K562 (cell line): Measurements from ENCODE around the gene TCF20. TPM values are rescaled to one million over a fixed set of nuclear protein-coding genes. Genes with fewer than 3 reads are reported as not detected.

Experiments
- ATAC-seq: fragments of 200-7000 bp; cut with Tn5 transposase; 3 replicates; pipeline ENCODE4 v1.9.1; 2020; ENCODE audit warnings: moderate library complexity
- BruUV-seq: library from RNA; stranded (reverse); fragments of 400-500 nt; replicated peaks from 2 replicates; lab custom pipeline; 2021; lab: Mats Ljungman, UMichigan
- CTCF ChIA-PET: fragments of 300-600 bp; formaldehyde crosslinking; extraction: SDS; loops from one replicate; lab custom pipeline; 2021; ENCODE audit warnings: low intra/inter-chr PET ratio; lab: Yijun Ruan, JAX
- POLR2A ChIA-PET: fragments of 300-600, 350-650 bp; sonication (Branson Sonifier 250); formaldehyde crosslinking; extraction: SDS; loops from one replicate; lab custom pipeline; 2021; ENCODE audit warnings: antibody characterized with exemption, inconsistent platforms; lab: Yijun Ruan, JAX
- DNase-seq, 4 experiments: peaks; one replicate each; pipeline versions ENCODE4 v3.0.0 to v3.0.0-alpha.2; 2011 to 2018; ENCODE audit warnings: low spot score in 3 of 4, mixed read lengths in 3 of 4; ENCODE audit errors: extremely low read depth in 1 of 4
- FAIRE-seq: peaks from 2 replicates; lab custom pipeline; 2011; peaks lifted over from hg19 to GRCh38; lab: Jason Lieb, UNC
- H2AFZ ChIP-seq: 2 replicates; pipeline ENCODE4 v1.6.0; 2011; ENCODE audit warnings: low read depth, low read length, control low read depth, inconsistent platforms
- H3K27ac ChIP-seq: fragments of 200-600 bp; 3 replicates; pipeline ENCODE4 v1.8.0; 2011; ENCODE audit warnings: low read depth, mild to moderate bottlenecking, control low read depth, inconsistent platforms, low read length, moderate library complexity, mixed read lengths; ENCODE audit errors: extremely low read depth
- H3K27me3 ChIP-seq, 2 experiments: fragments of 300-600 bp in 1 of 2; 2 replicates in 1 of 2; 3 replicates in 1 of 2; pipeline versions ENCODE4 v1.6.0 to v1.8.0; 2011; ENCODE audit warnings: inconsistent platforms in 2 of 2, low read length in 2 of 2, mild to moderate bottlenecking in 1 of 2, mixed read lengths in 1 of 2, moderate library complexity in 1 of 2; ENCODE audit not compliant: control insufficient read depth in 2 of 2, insufficient read depth in 2 of 2
- H3K36me3 ChIP-seq: fragments of 300-600 bp; 3 replicates; pipeline ENCODE4 v1.8.0; 2011; ENCODE audit warnings: mild to moderate bottlenecking, low read length, inconsistent platforms; ENCODE audit not compliant: control insufficient read depth, insufficient read depth
- H3K4me1 ChIP-seq, 2 experiments: fragments of 200-600 bp in 1 of 2; replicated peaks in 1 of 2; 2 replicates in 1 of 2; 3 replicates in 1 of 2; pipeline versions ENCODE4 v1.5.1 to v1.8.0; 2011; ENCODE audit warnings: inconsistent platforms in 2 of 2, low read length in 2 of 2, mild to moderate bottlenecking in 1 of 2, mixed read lengths in 1 of 2, moderate library complexity in 1 of 2; ENCODE audit not compliant: control insufficient read depth in 2 of 2, insufficient read depth in 2 of 2
- H3K4me2 ChIP-seq: 2 replicates; pipeline ENCODE4 v1.6.1; 2011; ENCODE audit warnings: low read length, control low read depth, inconsistent platforms, mixed read lengths; ENCODE audit not compliant: insufficient read depth
- H3K4me3 ChIP-seq: fragments of 200-600 bp; sonication (generic), shearing (Covaris generic); 2 replicates; pipeline ENCODE4 v1.5.1; 2016; ENCODE audit warnings: control low read depth, inconsistent platforms
- H3K79me2 ChIP-seq: fragments of 200-600 bp; 3 replicates; pipeline ENCODE4 v1.8.0; 2011; ENCODE audit warnings: low read length, inconsistent platforms; ENCODE audit not compliant: control insufficient read depth, insufficient read depth
- H3K9ac ChIP-seq, 2 experiments: 2 replicates each; pipeline versions ENCODE4 v1.6.0 to v1.6.1; 2011; ENCODE audit warnings: low read depth in 2 of 2, low read length in 2 of 2, control low read depth in 1 of 2, inconsistent platforms in 1 of 2, mild to moderate bottlenecking in 1 of 2, mixed read lengths in 1 of 2; ENCODE audit not compliant: insufficient read depth in 1 of 2
- H3K9me1 ChIP-seq: one replicate; pipeline ENCODE4 v1.6.0; 2011; ENCODE audit warnings: inconsistent platforms, mild to moderate bottlenecking, low read length, moderate library complexity; ENCODE audit not compliant: control insufficient read depth, insufficient read depth
- H3K9me3 ChIP-seq: replicated peaks from 2 replicates; pipeline ENCODE4 v1.5.1; 2011; ENCODE audit warnings: low read depth, low read length, inconsistent platforms; ENCODE audit not compliant: control insufficient read depth, insufficient read depth
- H4K20me1 ChIP-seq: replicated peaks from 2 replicates; pipeline ENCODE4 v1.6.1; 2011; ENCODE audit warnings: low read length, inconsistent platforms, mixed read lengths; ENCODE audit not compliant: control insufficient read depth, insufficient read depth
- CXXC5 ChIP-seq: fragments of 250-450 bp; sonication (Bioruptor Pico); IDR thresholded peaks from 2 replicates; pipeline ENCODE4 v1.8.0; 2022; ENCODE audit warnings: inconsistent platforms, mild to moderate bottlenecking, moderate library complexity
- ZBTB7A ChIP-seq: IDR thresholded peaks from 2 replicates; pipeline ENCODE4 v1.6.1; 2011; ENCODE audit warnings: low read depth, mild to moderate bottlenecking, low read length, moderate library complexity, borderline replicate concordance; ENCODE audit not compliant: control insufficient read depth
- ZFX ChIP-seq: sonication (generic); formaldehyde crosslinking; IDR thresholded peaks from 2 replicates; pipeline ENCODE4 v1.8.0; 2022; ENCODE audit warnings: mild to moderate bottlenecking, missing genetic modification reagents, moderate library complexity
- ZNF133 ChIP-seq: fragments of 250-450 bp; sonication (Bioruptor Pico); IDR thresholded peaks from 2 replicates; pipeline ENCODE4 v1.4.0; 2020; ENCODE audit warnings: mild to moderate bottlenecking
- WGBS: fragments of 100-300 bp; shearing (Covaris generic); methylation state at CpG from one replicate; pipeline ENCODE4 v1.1.6; 2016; ENCODE audit warnings: low coverage, mixed read lengths; ENCODE audit not compliant: insufficient coverage; ENCODE audit errors: missing lambda C conversion rate; 5-methylcytosine and 5-hydroxymethylcytosine counted together
- in situ Hi-C: fragments of 300-500 bp; cut with MboI; formaldehyde crosslinking; loops from 4 replicates; pipeline ENCODE4 v1.15.0; 2018; ENCODE audit warnings: inconsistent platforms, mixed read lengths
- intact Hi-C: fragments of 100-400 bp; cut with micrococcal nuclease; formaldehyde crosslinking; loops from 2 replicates; pipeline ENCODE4 v1.14.2; 2022
- polyA plus RNA-seq, 8 experiments: library from polyadenylated mRNA; depleted of rRNA in 4 of 8; stranded (reverse) in 5 of 8; unstranded in 3 of 8; fragments of >200 nt; fragmentation: Nextera tagmentation in 2 of 8; fragmentation: Illumina TruSeq in 1 of 8; extraction: Ambion mirVana in 2 of 8; extraction: Trizol in 1 of 8; gene quantifications; 2 replicates each; pipeline versions ENCODE4 v1.2.1 to v1.2.3, GENCODE V29; 2011 to 2014; ENCODE audit warnings: inconsistent platforms in 1 of 8, missing spikeins in 1 of 8
- total RNA-seq, 7 experiments: library from RNA; depleted of rRNA in 6 of 7; stranded (reverse); fragments of >200 nt in 6 of 7; fragmentation: Illumina TruSeq in 2 of 7; extraction: Trizol in 2 of 7; gene quantifications; 2 replicates each; pipeline versions ENCODE4 v1.2.1 to v1.2.3, GENCODE V29; 2011 to 2021; ENCODE audit warnings: low replicate concordance in 1 of 7
- TF ChIP-seq, protein P1 (sequence below): fragments of 200-800 bp; sonication (Bioruptor generic); IDR thresholded peaks from 2 replicates; pipeline ENCODE4 v1.6.1; 2017; ENCODE audit warnings: missing genetic modification characterization, missing compliant biosample characterization

The TCF20 gene
- total and polyA plus RNA-seq, 9 of the 15 experiments (the other 6 are each of a cell fraction or from before 2014, with no cell fraction given) = 0.35 to 43.6 (median 17.5) TPM

DNA sequence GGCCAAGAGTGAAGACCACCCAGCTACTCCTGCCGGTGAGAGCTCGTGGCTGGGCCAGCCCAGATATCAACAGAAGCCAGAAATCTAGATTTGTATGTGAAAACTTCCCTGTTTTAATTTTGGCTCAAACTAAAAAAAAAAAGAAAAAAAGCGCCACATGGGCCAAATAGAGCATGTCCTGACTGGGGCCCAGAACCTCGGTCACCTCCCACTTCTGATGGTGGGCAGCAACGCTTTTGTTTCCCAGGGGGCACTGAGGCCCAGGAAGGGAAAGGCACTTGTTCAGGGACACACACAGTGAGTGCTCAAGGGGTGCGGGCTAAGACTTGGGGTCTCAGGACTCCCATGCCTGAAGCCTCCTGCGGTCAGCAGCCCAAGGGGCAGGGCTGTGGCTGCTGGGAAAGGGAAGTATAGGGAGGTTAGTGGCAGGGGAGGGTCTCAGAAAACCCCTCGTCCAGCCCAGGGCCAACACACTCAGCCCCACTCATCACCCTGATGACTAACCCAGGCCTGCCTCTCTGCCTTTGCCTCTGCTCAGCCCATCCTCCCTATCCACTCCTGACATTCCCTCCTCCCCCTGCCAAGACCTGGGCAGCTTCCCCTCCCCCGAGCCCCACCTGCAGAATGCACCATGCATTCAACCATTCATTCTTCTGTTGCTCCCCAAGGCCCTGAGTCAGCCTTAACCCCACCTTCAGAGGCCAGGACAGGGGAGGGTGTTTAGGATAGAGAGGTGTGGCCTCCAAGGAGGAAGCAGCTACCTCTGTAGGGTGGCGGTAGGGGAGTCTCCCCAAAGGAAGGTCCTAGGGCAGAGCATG lies 30.0 kb upstream of the TCF20 start:
- CTCF ChIA-PET = no interaction called here
- Histone ChIP-seq H3K9me3 (no peaks in the 10 kb centered on the region), H3K9ac (peak overlapping the region in 1 of 2 experiments; percentile 79; a peak in 2 of 4 replicates), H3K4me1 (peaks cover 18 to 52% of the 10 kb centered on the region in 2 experiments), H3K36me3 (no peaks in the 10 kb centered on the region), H3K27ac (peak overlapping the region; percentile 61; the same call in 1 of the 3 replicates), H3K4me2 (peak overlapping the region; percentile 49; the same call in 1 of the 2 replicates), H3K27me3 (peaks cover 0 to 4% of the 10 kb centered on the region in 2 experiments; a peak in 2 of 5 replicates), H2AFZ (peak overlapping the region; percentile 59; the same call in 1 of the 2 replicates), H3K4me3 (no peak overlapping the region), H3K9me1 (no peaks in the 10 kb centered on the region), H3K79me2 (no peaks in the 10 kb centered on the region), H4K20me1 (no peaks in the 10 kb centered on the region)
- 0 out of 2 replicates have a peak, but pooled peaks have one; percentile 3 for TF ChIP-seq CXXC5
- peak; percentile 66; the same call in 1 of the 2 replicates for TF ChIP-seq ZBTB7A
- TF ChIP-seq ZFX = peak; percentile 4; the same call in 1 of the 2 replicates
- TF ChIP-seq ZNF133 = no peak
- TF ChIP-seq, protein P1, sequence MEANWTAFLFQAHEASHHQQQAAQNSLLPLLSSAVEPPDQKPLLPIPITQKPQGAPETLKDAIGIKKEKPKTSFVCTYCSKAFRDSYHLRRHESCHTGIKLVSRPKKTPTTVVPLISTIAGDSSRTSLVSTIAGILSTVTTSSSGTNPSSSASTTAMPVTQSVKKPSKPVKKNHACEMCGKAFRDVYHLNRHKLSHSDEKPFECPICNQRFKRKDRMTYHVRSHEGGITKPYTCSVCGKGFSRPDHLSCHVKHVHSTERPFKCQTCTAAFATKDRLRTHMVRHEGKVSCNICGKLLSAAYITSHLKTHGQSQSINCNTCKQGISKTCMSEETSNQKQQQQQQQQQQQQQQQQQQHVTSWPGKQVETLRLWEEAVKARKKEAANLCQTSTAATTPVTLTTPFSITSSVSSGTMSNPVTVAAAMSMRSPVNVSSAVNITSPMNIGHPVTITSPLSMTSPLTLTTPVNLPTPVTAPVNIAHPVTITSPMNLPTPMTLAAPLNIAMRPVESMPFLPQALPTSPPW = 0 out of 2 replicates have a peak, but pooled peaks have one; percentile 13
- peak; percentile 44 to 51 (median 51) for DNase-seq
- intact Hi-C loops = no loop called here
- ATAC-seq = peak; percentile 77
- WGBS = 7% methylated on average over 3 of the region's 10 CpGs
- in situ Hi-C loops = no loop called here
- POLR2A ChIA-PET = interaction anchor here (0.6 kb wide), 1 partner anchor 127 kb away, joined by 3 read pairs; no protein-coding TSS in a partner anchor
- FAIRE-seq = no peak
- no TSS peak for BruUV-seq
